ENCODE data around the gene CEP70.

- TF ChIP-seq ZFP3 (CRISPR knock-in tag; IDR thresholded peaks at IDR 0.05) (no peak), POU6F1 (CRISPR knock-in tag; IDR thresholded peaks at IDR 0.05; ENCODE audit: borderline replicate concordance, low read depth) (no peak), CSDC2 (CRISPR knock-in tag; IDR thresholded peaks at IDR 0.05) (no peak), CSRNP3 (CRISPR knock-in tag; IDR thresholded peaks at IDR 0.05) (no peak), ARNTL (CRISPR knock-in tag; IDR thresholded peaks at IDR 0.05; ENCODE audit: borderline replicate concordance, low read depth) (no peak), TCF4 (CRISPR knock-in tag; IDR thresholded peaks at IDR 0.05; ENCODE audit: borderline replicate concordance) (no peak), CREB5 (CRISPR knock-in tag; IDR thresholded peaks at IDR 0.05; ENCODE audit: low read depth) (no peak), TSHZ2 (CRISPR knock-in tag; IDR thresholded peaks at IDR 0.05) (no peak), GLIS3 (CRISPR knock-in tag; IDR thresholded peaks at IDR 0.05) (no peak), RARB (CRISPR knock-in tag; IDR thresholded peaks at IDR 0.05) (no peak)
These were observed 15.9 kb downstream of the CEP70 start for GRCh38 chr3:138578141-138578540.
